GM12891 (cell line): ENCODE data around the gene PPP1R13L.
A peak's percentile ranks its signal among the peaks of the same experiment; 100 is the strongest.

Experiments used
- DNase-seq: peaks from one replicate; pipeline ENCODE4 v3.0.0; 2011; ENCODE audit warnings: low spot score; ENCODE audit not compliant: insufficient read length
- FAIRE-seq: peaks from 2 replicates; lab custom pipeline; 2011; peaks lifted over from hg19 to GRCh38; lab: Jason Lieb, UNC
- PAX5 ChIP-seq: IDR thresholded peaks from 2 replicates; pipeline ENCODE4 v1.6.1; 2011; ENCODE audit warnings: low read length, moderate library complexity, mild to moderate bottlenecking; ENCODE audit not compliant: insufficient read depth, severe bottlenecking
- POLR2A ChIP-seq: IDR thresholded peaks from 2 replicates; pipeline ENCODE4 v1.6.1; 2011; ENCODE audit warnings: low read depth, low read length, control low read depth
- POLR2AphosphoS5 ChIP-seq: IDR thresholded peaks from 2 replicates; pipeline ENCODE4 v1.6.1; 2011; ENCODE audit warnings: low read depth, low read length, control low read depth
- POU2F2 ChIP-seq: IDR thresholded peaks from 2 replicates; pipeline ENCODE4 v1.6.1; 2011; ENCODE audit warnings: low read depth, mild to moderate bottlenecking, control low read depth, low read length, moderate library complexity
- SPI1 ChIP-seq: IDR thresholded peaks from 2 replicates; pipeline ENCODE4 v1.6.1; 2011; ENCODE audit warnings: low read depth, low read length, control low read depth
- TAF1 ChIP-seq: IDR thresholded peaks from 2 replicates; pipeline ENCODE4 v1.6.1; 2011; ENCODE audit warnings: low read depth, low read length, control low read depth

Gene PPP1R13L

DNA sequence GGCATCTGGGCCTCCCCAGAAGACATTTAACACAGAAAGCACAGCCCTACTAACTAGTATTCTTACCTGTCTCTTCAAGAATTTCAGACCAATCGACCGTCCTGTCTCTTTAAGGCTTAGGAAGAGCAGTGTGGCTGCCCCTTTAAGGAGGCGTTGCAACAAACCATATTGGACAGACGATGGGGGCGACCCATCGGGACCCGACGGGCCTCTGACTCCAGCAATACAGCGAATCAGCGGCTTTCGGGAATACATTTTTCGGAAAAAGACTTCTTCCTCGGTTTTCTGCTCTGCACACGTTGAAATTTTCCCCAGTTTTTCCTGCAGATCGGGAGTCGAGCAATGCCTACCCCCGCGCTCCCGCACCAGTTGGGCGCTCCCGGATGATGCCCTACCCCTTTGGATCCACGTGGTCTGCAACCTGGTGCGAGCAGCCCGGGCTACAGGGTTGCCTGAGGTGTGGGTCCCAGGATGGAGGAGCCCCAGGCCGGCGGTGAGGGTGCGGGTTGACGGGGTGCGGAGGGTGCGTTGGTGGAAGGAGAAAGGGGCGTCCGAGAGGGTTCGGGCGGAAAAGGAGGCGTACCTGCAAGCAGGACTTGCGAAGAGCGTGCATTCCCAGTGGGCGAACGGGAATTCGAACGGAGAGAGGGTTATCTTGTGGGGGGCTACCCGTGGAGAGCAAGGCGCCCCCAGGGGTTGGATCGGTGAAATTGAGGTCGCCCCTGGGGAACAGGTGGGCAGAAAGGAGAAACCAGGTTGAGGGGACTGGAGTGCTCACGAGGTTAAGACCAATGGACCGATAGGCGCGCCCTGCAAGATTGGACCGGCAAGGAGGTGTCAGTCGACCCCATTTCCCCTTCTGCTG lies 1.6 kb upstream of the PPP1R13L start, which contains the start of gene POLR1G:
POLR1G (plus strand) TSS at position 419 of the 865 bp plus-strand sequence; CDS start at position 472, 53 bp downstream.
- FAIRE-seq (peak; percentile 93), DNase-seq (peak; percentile 91)
- TF ChIP-seq SPI1 = no peak
- TF ChIP-seq POLR2AphosphoS5 = peak; percentile 45; the same call in 1 of the 2 replicates
- TF ChIP-seq TAF1 = peak; percentile 66
- TF ChIP-seq POU2F2 = peak; percentile 64
- TF ChIP-seq POLR2A = peak; percentile 82
- no peak for TF ChIP-seq PAX5

DNA sequence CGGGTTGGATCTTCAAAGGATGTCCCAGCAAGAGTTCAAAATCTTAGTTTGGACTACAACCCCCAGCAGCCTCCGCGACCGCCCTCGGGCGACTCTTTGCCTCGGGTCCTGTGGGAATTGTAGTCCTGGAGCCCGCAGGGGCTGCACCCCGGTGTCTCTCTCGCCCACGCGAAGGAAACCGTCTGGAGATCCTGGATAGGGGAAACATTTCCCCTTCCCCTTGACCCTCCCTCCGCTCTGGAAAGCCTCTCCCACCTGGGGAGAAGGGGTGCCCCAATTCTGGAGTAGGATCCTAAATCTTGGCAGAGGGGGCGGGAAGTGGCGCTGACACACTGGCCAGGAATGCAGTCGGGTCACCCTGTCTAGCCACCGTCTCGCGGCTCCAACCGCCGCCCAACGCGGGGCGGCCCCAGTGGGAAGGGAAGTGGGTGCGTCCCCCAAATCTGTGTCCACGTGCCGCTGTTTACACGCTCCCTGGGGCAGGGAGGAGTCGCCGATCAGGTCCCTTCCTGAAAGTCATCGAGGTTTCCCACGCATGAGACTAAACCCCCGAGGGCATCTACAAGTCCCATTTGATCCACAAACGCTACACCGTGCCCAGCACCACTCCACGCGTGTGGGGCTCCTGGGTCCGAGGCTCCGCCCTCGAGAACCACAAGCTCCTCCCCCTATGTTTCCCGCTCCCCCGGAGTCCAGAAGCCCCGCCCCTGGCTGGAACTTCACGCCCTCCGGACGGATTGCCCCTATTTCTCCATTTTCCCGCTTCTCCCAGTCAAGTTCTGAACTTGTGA lies 761 bp upstream of the PPP1R13L start:
- TF ChIP-seq PAX5 = no peak
- no peak for TF ChIP-seq POU2F2
- no peak for TF ChIP-seq POLR2A
- TF ChIP-seq SPI1 = peak; percentile 31; the same call in 1 of the 2 replicates
- FAIRE-seq (no peak), DNase-seq (peak; percentile 85)

DNA sequence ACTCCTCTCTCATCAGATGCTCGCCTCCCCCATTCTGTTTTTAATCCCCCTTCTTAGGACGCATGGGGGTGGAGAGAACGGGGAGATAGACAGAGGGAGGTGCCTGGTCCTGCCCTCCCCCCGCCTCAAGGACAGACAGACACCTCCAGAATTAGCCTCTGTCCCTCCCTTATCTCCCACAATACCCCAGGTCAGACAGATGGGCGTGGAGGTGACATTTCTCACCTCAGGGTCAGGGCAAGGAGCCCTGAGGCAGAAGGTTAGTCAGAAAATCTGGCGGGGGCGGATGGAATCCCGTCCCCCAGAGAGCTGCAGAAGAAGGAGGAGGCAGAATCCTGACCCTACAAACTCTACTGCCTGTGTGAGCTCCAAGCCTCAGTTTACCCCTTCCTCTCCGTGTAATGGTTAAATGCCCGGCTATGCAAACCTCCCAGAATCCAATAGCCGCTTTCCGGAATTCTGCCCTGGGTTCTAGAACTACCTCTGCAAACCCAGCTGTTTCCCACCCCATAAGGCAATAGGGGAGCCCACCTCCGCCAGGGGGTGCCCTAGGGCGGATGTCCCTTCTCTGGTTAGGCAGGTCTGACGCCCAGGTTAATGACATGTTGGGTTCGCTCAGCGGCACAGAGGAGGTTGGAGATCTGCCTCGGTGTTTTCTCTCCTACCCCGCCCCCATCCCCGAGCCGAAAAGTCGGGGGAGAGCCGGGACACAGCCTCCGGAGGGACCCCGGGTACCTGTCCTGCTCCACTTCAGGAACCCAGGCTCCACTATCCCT lies 900 bp downstream of the PPP1R13L start:
- FAIRE-seq (peak; percentile 82), DNase-seq (peak; percentile 65)
- TF ChIP-seq POLR2A = no peak
- no peak for TF ChIP-seq PAX5
- no peak for TF ChIP-seq SPI1
- TF ChIP-seq POU2F2 = no peak
- no peak for TF ChIP-seq TAF1
- no peak for TF ChIP-seq POLR2AphosphoS5

DNA sequence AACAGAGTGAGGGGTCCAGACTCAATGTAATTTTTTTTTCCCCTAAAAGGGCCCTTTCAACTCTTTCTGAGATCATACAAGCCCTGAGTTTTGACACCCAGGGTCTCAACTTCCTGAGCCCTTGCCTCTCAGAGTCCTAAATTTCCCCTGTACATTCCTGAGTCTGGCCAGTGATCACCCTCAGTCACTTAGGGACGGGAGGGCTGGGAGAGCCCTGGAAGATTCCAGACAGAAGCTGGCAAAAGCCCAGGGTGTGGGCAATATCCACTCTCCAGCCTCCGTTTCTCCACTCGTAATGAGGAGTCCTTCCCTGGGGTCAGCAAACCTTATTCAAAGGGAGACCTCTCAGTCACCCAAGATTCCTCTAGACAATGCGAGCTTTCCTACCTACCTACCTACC lies 1.6 kb downstream of the PPP1R13L start:
- no peak for FAIRE-seq
- TF ChIP-seq POU2F2 (no peak), POLR2AphosphoS5 (no peak), PAX5 (no peak), POLR2A (no peak), SPI1 (no peak), TAF1 (no peak)
- no peak for DNase-seq

DNA sequence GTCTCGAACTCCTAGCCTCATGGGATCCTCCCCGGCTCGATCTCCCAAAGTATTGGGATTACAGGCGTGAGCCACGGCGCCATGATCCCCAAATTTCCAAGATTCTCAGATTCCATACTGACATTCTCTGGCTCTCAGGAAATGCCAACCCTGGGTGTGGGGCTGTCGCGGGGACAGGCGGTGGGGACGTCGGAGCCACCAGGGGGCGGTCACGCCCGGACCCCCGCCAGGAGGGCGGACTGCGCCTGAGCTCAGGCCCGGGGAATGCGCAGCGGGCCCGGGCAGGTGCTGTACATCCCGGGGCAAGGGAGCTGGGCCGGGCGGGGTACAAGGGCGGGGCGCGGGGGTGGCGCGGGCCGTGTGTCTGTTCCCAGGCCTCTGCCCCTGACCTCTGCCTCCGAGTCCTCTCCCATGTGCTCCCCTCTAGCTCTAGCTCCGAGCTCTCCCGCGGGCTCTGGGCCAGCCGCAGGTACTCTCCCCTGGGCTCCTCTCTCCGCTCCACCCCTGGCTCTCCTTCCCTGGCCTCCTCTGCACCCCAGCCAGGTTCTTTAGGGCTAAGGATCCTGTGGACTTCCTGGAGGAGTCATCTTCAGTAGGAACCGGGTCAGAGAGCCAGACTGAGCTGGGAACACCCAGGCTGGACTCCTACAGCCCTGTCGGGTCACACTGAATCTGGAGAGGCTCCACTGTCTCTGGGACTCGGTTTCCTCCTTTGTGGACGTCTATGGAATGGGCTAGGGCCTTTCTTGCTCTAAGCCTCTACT lies 2.4 kb downstream of the PPP1R13L start:
- no peak for DNase-seq
- no peak for TF ChIP-seq PAX5
- TF ChIP-seq POLR2AphosphoS5 = no peak
- no peak for TF ChIP-seq TAF1
- no peak for TF ChIP-seq POU2F2
- TF ChIP-seq SPI1 = no peak
- TF ChIP-seq POLR2A = no peak
- no peak for FAIRE-seq

DNA sequence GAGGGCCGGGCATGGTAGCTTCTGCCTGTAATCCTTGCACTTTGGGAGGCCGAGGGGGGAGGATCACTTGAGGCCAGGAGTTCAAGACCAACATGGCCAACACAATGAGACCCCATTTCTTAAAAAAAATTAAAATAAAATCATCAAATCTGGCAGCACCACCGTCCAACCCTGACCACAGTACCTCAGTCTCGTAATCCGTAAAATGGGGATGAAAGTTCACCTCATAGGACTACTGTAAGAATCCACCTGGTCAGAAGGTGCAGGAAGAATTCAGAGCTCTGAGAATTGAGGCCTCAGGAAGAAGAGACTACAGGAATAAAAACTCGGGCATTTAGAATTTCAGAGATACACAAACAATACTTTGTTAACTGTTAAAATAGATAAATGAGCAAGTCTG lies 3.1 kb downstream of the PPP1R13L start:
- TF ChIP-seq SPI1 = no peak
- no peak for TF ChIP-seq POLR2A
- TF ChIP-seq POU2F2 = no peak
- TF ChIP-seq POLR2AphosphoS5 = no peak
- no peak for TF ChIP-seq PAX5
- DNase-seq (no peak), FAIRE-seq (no peak)

DNA sequence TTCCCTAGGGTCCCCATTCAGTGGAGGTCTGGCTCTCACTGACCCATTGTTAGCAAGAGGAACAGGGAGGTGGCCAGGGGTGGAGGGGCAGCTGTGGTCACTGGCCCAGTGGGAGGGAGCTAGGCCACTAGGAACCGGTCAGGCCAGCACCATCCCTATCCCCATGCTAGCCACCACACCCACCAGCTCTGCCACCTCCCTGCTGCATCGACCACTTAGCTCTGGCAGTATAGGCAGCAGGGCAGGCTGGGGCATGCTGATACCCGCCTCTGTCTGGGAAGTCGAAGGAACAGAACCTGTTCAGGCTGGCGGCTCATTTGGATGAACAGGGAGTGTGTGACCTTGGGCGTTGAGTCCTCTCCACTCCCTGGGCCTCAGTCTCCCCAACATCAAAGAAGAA lies 4.7 kb downstream of the PPP1R13L start:
- FAIRE-seq = no peak
- no peak for DNase-seq
- no peak for TF ChIP-seq POU2F2
- no peak for TF ChIP-seq PAX5
- no peak for TF ChIP-seq POLR2AphosphoS5
- no peak for TF ChIP-seq TAF1
- TF ChIP-seq SPI1 = no peak
- TF ChIP-seq POLR2A = no peak

DNA sequence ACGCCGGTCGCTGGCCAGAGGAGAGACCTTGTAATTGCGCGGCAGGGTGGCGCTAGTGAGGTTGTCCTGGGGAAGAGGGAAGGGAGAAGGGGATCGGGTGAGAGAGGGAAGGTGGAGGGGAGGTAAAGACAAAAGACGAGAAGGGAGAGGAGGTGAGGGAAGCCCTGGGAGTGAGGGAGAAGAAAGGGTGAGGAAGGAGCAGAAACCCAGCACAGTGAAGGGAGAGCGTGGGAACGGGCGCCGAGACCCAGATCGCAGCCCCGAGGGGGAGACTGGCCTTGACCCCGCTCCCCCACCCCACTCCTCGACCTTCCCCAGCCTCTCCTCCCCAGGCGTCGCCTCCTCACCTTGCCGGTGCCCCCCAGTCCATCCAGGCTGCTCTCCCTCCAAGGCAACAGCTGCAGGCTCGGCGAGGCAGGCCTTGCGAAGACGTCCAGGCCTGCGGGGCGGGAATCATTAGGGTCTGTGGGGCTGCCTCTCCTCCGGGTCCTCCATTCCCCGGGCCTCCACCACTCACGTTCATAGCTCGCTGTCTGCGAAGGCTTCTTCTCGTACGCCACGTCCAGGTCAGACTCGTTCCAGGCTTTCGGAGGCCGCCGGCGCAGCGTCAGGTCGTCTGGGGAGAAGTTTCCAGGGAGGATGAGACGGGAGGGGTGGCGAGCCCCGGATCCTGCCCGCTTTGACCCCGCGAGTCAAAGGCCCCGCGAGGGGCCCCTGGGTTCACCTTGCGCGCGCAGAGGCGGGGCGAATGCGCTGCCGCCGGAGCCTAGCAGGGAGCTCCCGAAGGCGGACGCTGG lies 8.8 kb downstream of the PPP1R13L start:
- TF ChIP-seq PAX5 (no peak), POLR2AphosphoS5 (no peak), TAF1 (no peak), POU2F2 (no peak), POLR2A (no peak)
- no peak for DNase-seq
- FAIRE-seq = no peak
